ENCODE data around the gene RNASE7. TPM values are rescaled to one million over a fixed set of nuclear protein-coding genes. Genes with fewer than 3 reads are reported as not detected.
"Not testable (repeated sequence)": the region's sequence is repeated elsewhere in the genome, so short reads cannot be mapped to it uniquely, and the experiment has no call there.

Gene RNASE7
- total RNA-seq, 1 donor = not detected

DNA sequence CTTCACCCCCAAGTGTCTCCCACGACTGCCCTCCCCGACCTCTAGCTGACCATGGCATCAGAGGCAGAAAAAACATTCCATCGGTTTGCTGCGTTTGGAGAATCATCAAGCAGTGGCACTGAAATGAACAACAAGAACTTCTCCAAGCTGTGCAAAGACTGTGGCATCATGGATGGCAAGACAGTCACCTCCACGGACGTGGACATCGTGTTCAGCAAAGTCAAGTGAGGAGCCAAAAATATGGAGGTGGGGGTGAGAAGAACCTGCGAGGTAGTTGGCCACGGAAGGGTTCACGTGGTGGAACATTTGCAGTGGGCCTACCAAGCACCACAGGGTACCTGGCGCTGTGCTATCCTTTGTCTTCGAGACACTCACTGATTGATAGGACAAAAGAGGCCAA lies 11.6 kb upstream of the RNASE7 start:
- no peak overlapping the region for H3K4me3 ChIP-seq (ENCODE audit: low read length)
- no peaks in the 10 kb centered on the region for H3K9me3 ChIP-seq (ENCODE audit: low read depth, low read length)
- H3K27me3 ChIP-seq (ENCODE audit: insufficient read depth, low read length) = no peaks in the 10 kb centered on the region
- H3K4me1 ChIP-seq (ENCODE audit: insufficient read depth, low read length) = no peaks in the 10 kb centered on the region

- H3K4me3 ChIP-seq (ENCODE audit: low read length) = no peak overlapping the region
- no peaks in the 10 kb centered on the region for H3K27me3 ChIP-seq (ENCODE audit: insufficient read depth, low read length)
- H3K4me1 ChIP-seq (ENCODE audit: insufficient read depth, low read length) = no peaks in the 10 kb centered on the region
- no peaks in the 10 kb centered on the region for H3K9me3 ChIP-seq (ENCODE audit: low read depth, low read length)
Measured at GRCh38 chr14:21032326-21033132, 9.6 kb upstream of the RNASE7 start.

DNA sequence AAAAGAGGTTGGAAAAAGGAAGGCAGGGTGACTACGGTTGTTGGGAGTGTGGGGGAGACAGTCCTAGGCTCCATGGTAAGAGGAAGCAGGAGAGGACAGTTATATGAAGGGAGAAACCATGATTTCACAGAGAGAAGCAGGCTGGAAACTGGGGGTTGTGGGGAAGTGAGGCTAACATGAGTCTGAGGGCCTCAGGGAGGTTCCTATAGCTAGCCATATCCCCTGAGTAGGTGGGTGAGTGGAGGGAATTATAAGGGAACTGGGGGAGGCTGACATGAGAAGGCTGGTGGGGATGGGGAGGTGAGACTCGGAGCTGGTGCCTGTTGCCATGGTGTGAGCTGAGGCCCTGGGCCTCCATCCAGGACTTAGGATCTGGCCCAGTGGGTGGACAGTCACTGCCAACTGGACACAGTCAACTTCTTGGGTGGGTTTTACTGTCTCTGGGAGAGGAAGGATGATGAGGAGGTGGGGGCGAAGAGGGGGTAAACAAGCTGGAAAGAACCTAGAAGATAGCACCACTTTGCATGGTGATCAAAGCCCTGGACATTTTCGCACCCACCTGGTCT lies 8.9 kb upstream of the RNASE7 start:
- Histone ChIP-seq H3K9me3 (ENCODE audit: low read depth, low read length) (no peaks in the 10 kb centered on the region), H3K4me1 (ENCODE audit: insufficient read depth, low read length) (no peaks in the 10 kb centered on the region), H3K4me3 (ENCODE audit: low read length) (no peak overlapping the region), H3K27me3 (ENCODE audit: insufficient read depth, low read length) (no peaks in the 10 kb centered on the region)

- no peaks in the 10 kb centered on the region for H3K4me1 ChIP-seq (ENCODE audit: insufficient read depth, low read length)
- no peaks in the 10 kb centered on the region for H3K9me3 ChIP-seq (ENCODE audit: low read depth, low read length)
- H3K27me3 ChIP-seq (ENCODE audit: insufficient read depth, low read length) = no peaks in the 10 kb centered on the region
- no peak within 1 kb of the TSS for H3K4me3 ChIP-seq (ENCODE audit: low read length)
Measured at GRCh38 chr14:21034707-21035106, 7.5 kb upstream of the RNASE7 start, which contains the start of gene RNASE13. RNASE13 (minus strand) TSS chr14:21034807; CDS start chr14:21034288, 519 bp downstream.

- Histone ChIP-seq H3K27me3 (ENCODE audit: insufficient read depth, low read length) (no peaks in the 10 kb centered on the region), H3K4me1 (ENCODE audit: insufficient read depth, low read length) (no peaks in the 10 kb centered on the region), H3K4me3 (ENCODE audit: low read length) (no peak overlapping the region), H3K9me3 (ENCODE audit: low read depth, low read length) (no peaks in the 10 kb centered on the region)
Measured at GRCh38 chr14:21036751-21037150, 5.4 kb upstream of the RNASE7 start.

DNA sequence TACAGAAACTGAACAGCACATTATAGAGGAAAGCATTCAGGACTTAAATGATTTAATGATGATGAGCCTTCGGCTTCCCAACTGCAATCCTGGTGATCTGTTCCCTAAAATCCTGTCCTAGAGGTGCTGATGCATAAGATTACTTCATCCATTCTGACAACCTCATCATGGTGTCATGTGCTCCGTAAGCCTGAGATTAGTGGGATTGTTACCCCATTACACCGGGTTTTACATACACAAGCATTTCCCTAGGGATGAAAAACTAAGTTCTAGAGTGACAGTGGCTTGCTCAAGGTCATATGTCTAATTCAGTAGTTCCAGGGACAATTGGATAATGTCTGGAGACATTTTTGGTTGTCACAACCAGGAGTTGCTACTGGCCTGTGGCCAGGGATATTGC lies 5.0 kb upstream of the RNASE7 start:
- no peaks in the 10 kb centered on the region for H3K4me1 ChIP-seq (ENCODE audit: insufficient read depth, low read length)
- no peak overlapping the region for H3K4me3 ChIP-seq (ENCODE audit: low read length)
- no peaks in the 10 kb centered on the region for H3K9me3 ChIP-seq (ENCODE audit: low read depth, low read length)
- H3K27me3 ChIP-seq (ENCODE audit: insufficient read depth, low read length) = no peaks in the 10 kb centered on the region

DNA sequence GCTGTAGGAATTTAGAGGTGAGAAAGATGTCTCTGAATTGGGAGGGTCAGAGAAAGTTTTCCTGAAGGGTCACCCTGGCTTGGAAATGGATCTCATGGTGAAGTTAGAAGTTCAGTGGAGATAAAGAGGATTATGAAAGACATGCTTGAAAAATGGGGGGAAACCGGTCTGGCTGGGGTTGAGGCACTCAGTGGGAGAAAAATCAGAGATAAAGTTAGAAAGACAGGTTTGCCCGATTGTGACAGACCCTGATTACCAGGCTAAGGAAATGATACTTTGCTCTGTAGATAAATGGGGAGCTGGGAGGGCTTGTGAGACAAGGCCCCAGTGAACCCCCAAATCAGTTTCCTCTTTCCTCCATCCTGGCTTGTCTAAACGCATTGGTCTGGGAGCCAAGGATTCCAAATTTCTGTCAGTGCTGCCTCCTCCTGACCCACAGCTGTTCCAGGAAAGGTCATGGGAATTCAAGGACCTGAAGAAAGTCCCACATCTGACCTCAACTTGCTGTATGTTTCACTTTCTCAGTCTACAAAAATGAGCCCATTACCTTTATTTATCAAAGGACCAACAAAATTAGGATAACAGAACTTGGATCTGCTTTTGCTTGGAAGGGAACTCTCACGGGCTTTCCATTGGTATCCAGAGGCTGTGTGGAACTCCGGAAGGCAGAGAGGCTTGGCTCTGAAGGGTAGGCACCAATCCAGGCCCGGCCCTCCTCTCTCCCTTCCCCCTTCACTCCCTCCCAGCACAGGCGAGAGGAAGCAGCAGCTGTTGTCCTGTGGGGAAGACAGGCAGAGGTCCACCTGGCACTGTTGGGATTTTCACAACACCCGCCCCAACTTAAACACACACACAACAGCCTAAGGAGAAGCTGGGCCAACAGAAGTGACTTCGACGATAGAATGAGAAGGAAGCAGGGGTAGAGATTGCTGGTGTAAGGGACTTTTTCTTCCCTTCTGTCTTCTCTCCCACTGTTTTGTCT lies 3.4 kb upstream of the RNASE7 start:
- Histone ChIP-seq H3K4me3 (ENCODE audit: low read length) (no peak overlapping the region), H3K9me3 (ENCODE audit: low read depth, low read length) (no peaks in the 10 kb centered on the region), H3K4me1 (ENCODE audit: insufficient read depth, low read length) (no peaks in the 10 kb centered on the region), H3K27me3 (ENCODE audit: insufficient read depth, low read length) (no peaks in the 10 kb centered on the region)

- Histone ChIP-seq H3K27me3 (ENCODE audit: insufficient read depth, low read length) (no peaks in the 10 kb centered on the region), H3K4me3 (ENCODE audit: low read length) (no peak overlapping the region), H3K9me3 (ENCODE audit: low read depth, low read length) (no peaks in the 10 kb centered on the region), H3K4me1 (ENCODE audit: insufficient read depth, low read length) (no peaks in the 10 kb centered on the region)
Measured at GRCh38 chr14:21039585-21040369, 2.4 kb upstream of the RNASE7 start.

DNA sequence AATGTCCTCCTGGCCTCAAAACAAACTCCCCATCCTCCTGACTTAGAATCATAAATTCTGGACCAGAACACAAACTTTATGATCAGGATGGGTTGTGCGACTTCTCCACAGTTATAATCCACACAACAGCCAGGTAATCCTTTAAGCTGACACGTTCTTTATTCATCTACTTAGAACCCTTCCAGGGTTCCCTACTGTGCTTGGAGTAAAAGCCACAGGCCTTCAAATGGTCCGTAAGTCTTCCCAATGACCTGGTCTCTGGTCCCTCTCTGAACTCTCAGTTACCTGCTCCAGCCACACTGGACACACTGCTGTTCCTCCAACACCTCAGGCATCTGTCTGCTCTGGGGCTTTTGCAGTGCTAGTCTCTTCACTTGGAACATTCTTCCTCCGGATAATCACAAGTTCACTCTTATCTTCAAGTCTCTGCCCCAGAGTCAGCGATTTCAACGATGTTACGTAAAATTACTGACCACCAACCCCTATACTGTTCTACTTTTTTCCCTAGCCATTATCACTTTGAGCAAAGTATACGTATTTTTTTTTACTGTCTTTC lies 1.7 kb upstream of the RNASE7 start:
- H3K9me3 ChIP-seq (ENCODE audit: low read depth, low read length) = no peaks in the 10 kb centered on the region
- no peaks in the 10 kb centered on the region for H3K4me1 ChIP-seq (ENCODE audit: insufficient read depth, low read length)
- H3K27me3 ChIP-seq (ENCODE audit: insufficient read depth, low read length) = no peaks in the 10 kb centered on the region
- H3K4me3 ChIP-seq (ENCODE audit: low read length) = no peak overlapping the region

- H3K27me3 ChIP-seq (ENCODE audit: insufficient read depth, low read length); H3K9me3 ChIP-seq (ENCODE audit: low read depth, low read length); H3K4me1 ChIP-seq (ENCODE audit: insufficient read depth, low read length); H3K4me3 ChIP-seq (ENCODE audit: low read length): not testable (repeated sequence)
Measured at GRCh38 chr14:21040941-21041340, 1.2 kb upstream of the RNASE7 start.

- Histone ChIP-seq H3K4me3 (ENCODE audit: low read length) (no peak overlapping the region), H3K4me1 (ENCODE audit: insufficient read depth, low read length) (no peaks in the 10 kb centered on the region), H3K9me3 (ENCODE audit: low read depth, low read length) (no peaks in the 10 kb centered on the region), H3K27me3 (ENCODE audit: insufficient read depth, low read length) (no peaks in the 10 kb centered on the region)
Measured at GRCh38 chr14:21042918-21043317, 756 bp downstream of the RNASE7 start.

- no peaks in the 10 kb centered on the region for H3K9me3 ChIP-seq (ENCODE audit: low read depth, low read length)
- no peak overlapping the region for H3K4me3 ChIP-seq (ENCODE audit: low read length)
- H3K4me1 ChIP-seq (ENCODE audit: insufficient read depth, low read length) = no peaks in the 10 kb centered on the region
- H3K27me3 ChIP-seq (ENCODE audit: insufficient read depth, low read length) = no peaks in the 10 kb centered on the region
Measured at GRCh38 chr14:21043387-21043973, 1.3 kb downstream of the RNASE7 start.

DNA sequence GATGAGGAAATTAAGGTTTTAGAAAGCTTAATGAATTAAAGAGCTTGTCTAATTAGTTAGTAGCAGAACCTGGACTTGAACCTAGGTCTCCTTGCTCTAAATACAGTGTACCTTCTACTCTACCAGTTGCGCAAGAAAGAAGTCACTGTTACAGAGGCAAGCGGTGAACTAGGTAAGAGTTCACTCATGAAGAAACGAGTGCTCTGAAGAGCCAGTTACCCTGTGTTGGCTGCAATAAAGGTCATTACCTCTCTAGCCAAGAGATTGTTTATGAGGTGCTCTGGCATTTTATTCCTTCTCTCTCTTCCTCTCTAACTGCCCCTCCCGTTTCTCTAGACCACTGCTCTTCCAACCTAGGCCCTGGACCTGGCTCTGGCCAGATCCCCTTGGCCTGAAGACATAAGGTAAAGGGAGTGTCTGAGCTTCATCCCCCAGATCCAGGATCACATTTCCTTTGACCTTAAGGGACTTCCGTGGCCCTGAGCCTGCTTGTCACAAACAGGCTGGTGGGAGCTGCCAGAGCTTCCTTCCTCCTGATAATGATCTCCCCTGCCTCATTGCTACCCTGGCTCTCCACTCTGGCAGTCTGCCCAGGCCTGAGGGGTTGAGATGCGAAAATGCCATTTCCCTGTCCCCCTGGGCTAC lies 1.9 kb downstream of the RNASE7 start:
- Histone ChIP-seq H3K27me3 (ENCODE audit: insufficient read depth, low read length) (no peaks in the 10 kb centered on the region), H3K4me1 (ENCODE audit: insufficient read depth, low read length) (no peaks in the 10 kb centered on the region), H3K9me3 (ENCODE audit: low read depth, low read length) (no peaks in the 10 kb centered on the region), H3K4me3 (ENCODE audit: low read length) (no peak overlapping the region)
